Measurements from ENCODE around the gene OTOL1.
"Not testable (repeated sequence)": the region's sequence is repeated elsewhere in the genome, so short reads cannot be mapped to it uniquely, and the experiment has no call there.

The OTOL1 gene

GRCh38 chr3:161496508-161496907, at the start of gene OTOL1:
OTOL1 (plus strand) TSS chr3:161496808; CDS start chr3:161496808, 0 bp downstream.
- DNase-seq (ENCODE audit: low spot score) = no peak

GRCh38 chr3:161449785-161450184, 46.8 kb upstream of the OTOL1 start:
- DNase-seq (ENCODE audit: low spot score) = no peak

- no peak for DNase-seq (ENCODE audit: low spot score)
These were observed 44.4 kb upstream of the OTOL1 start for GRCh38 chr3:161452179-161452578.

- DNase-seq (ENCODE audit: low spot score) = no peak
These were observed 42.0 kb upstream of the OTOL1 start for GRCh38 chr3:161454615-161455014.

- no peak for DNase-seq (ENCODE audit: low spot score)
These were observed 40.6 kb upstream of the OTOL1 start for GRCh38 chr3:161455962-161456361.

GRCh38 chr3:161462138-161462537, 34.5 kb upstream of the OTOL1 start:
- DNase-seq (ENCODE audit: low spot score) = no peak

- DNase-seq (ENCODE audit: low spot score) = no peak
These were observed 25.4 kb upstream of the OTOL1 start for GRCh38 chr3:161471211-161471610.

GRCh38 chr3:161474139-161474538, 22.5 kb upstream of the OTOL1 start:
- DNase-seq (ENCODE audit: low spot score) = no peak

- DNase-seq (ENCODE audit: low spot score) = no peak
These were observed 21.9 kb upstream of the OTOL1 start for GRCh38 chr3:161474741-161475140.

- DNase-seq (ENCODE audit: low spot score) = no peak
These were observed 21.4 kb upstream of the OTOL1 start for GRCh38 chr3:161475206-161475605.

GRCh38 chr3:161475905-161476304, 20.7 kb upstream of the OTOL1 start:
- DNase-seq (ENCODE audit: low spot score) = peak; percentile 33

GRCh38 chr3:161484226-161484625, 12.4 kb upstream of the OTOL1 start:
- DNase-seq (ENCODE audit: low spot score) = no peak

GRCh38 chr3:161488284-161488683, 8.3 kb upstream of the OTOL1 start:
- DNase-seq (ENCODE audit: low spot score) = not testable (repeated sequence)

GRCh38 chr3:161489395-161489794, 7.2 kb upstream of the OTOL1 start:
- no peak for DNase-seq (ENCODE audit: low spot score)

GRCh38 chr3:161490845-161491244, 5.8 kb upstream of the OTOL1 start:
- not testable (repeated sequence) for DNase-seq (ENCODE audit: low spot score)

GRCh38 chr3:161498259-161498921, 1.8 kb downstream of the OTOL1 start:
- peak; percentile 22 for DNase-seq (ENCODE audit: low spot score)

- DNase-seq (ENCODE audit: low spot score) = peak; percentile 61
These were observed 3.6 kb downstream of the OTOL1 start for GRCh38 chr3:161500068-161500796.

- DNase-seq (ENCODE audit: low spot score) = no peak
These were observed 6.7 kb downstream of the OTOL1 start for GRCh38 chr3:161503271-161503670.

- DNase-seq (ENCODE audit: low spot score) = peak; percentile 6
These were observed 12.4 kb downstream of the OTOL1 start for GRCh38 chr3:161508852-161509477.

- DNase-seq (ENCODE audit: low spot score) = no peak
These were observed 14.1 kb downstream of the OTOL1 start for GRCh38 chr3:161510510-161511260.

- no peak for DNase-seq (ENCODE audit: low spot score)
These were observed 27.3 kb downstream of the OTOL1 start for GRCh38 chr3:161523916-161524315.

GRCh38 chr3:161531930-161532329, 35.3 kb downstream of the OTOL1 start:
- no peak for DNase-seq (ENCODE audit: low spot score)

Data from kidney tubule cell (primary cell).